ENCODE results near the gene RAP2A. TPM values are rescaled to one million over a fixed set of nuclear protein-coding genes. Genes with fewer than 3 reads are reported as not detected.

The RAP2A gene
- total RNA-seq, 1 experiment from 2014 or later, result 32.1 TPM

DNA sequence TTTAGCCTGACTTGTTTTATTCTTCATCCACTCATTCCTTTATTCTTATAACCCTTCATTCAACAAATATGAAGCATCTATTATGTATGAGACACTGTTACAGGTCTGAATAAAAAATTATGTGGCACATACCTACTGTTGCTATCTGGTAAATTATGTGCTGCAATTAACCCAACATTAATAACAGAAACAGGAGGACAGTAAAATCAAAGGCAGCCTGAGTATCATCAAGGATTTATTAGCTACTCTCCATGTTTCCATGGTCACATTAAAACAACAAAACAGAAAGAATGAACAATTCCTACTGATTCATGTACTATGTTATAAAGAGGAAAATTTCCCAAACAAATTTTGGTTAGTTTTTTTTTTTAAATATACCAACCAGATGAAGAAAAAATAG, 43.9 kb downstream of the RAP2A start:
- Histone ChIP-seq H3K4me1 (ENCODE audit: insufficient read depth, low read length) (peaks cover 2% of the 10 kb centered on the region; the same call in 1 of the 2 replicates), H2AFZ (ENCODE audit: low read length) (no peak overlapping the region), H3K27ac (ENCODE audit: insufficient read length, low read depth, low read length) (no peak overlapping the region), H2BK12ac (ENCODE audit: insufficient read length, low read depth, low read length) (no peak overlapping the region), H3K27me3 (ENCODE audit: insufficient read depth, low read length) (no peaks in the 10 kb centered on the region), H3K9me3 (ENCODE audit: control insufficient read depth, low read depth, low read length) (no peaks in the 10 kb centered on the region), H4K20me1 (ENCODE audit: control insufficient read depth, insufficient read depth, insufficient read length) (no peaks in the 10 kb centered on the region), H2BK15ac (ENCODE audit: low read depth, low read length) (no peak overlapping the region), H3K79me2 (ENCODE audit: insufficient read depth, low read length) (no peaks in the 10 kb centered on the region), H3K23ac (ENCODE audit: insufficient read length, low read depth, low read length) (no peak overlapping the region), H3K14ac (ENCODE audit: insufficient read depth, low read length) (no peak overlapping the region), H3K23me2 (ENCODE audit: insufficient read length, low read depth, low read length, poor library complexity, severe bottlenecking) (no peaks in the 10 kb centered on the region), H3K4me2 (ENCODE audit: insufficient read depth, insufficient read length, low read length) (no peak overlapping the region), H3K79me1 (ENCODE audit: insufficient read depth, low read depth, low read length, poor library complexity, severe bottlenecking) (no peaks in the 10 kb centered on the region), H3T11ph (ENCODE audit: low read length) (no peak overlapping the region), H2AK5ac (ENCODE audit: insufficient read length, low read length) (no peak overlapping the region), H4K8ac (replicated peaks; ENCODE audit: insufficient read length, low read depth, low read length) (no peak overlapping the region), H2BK5ac (ENCODE audit: insufficient read length, low read length) (no peak overlapping the region), H4K91ac (ENCODE audit: insufficient read length, low read depth, low read length) (no peak overlapping the region), H2BK20ac (ENCODE audit: low read depth, low read length, poor library complexity, severe bottlenecking) (no peak overlapping the region), H3K9ac (ENCODE audit: extremely low read depth, insufficient read length, low read length) (no peak overlapping the region), H3K4ac (ENCODE audit: low read depth, low read length) (no peak overlapping the region), H3K56ac (ENCODE audit: insufficient read length, low read depth, low read length) (no peak overlapping the region), H3K18ac (ENCODE audit: insufficient read length, low read depth, low read length) (no peak overlapping the region), H4K5ac (ENCODE audit: insufficient read length, low read depth, low read length) (no peak overlapping the region), H2BK120ac (ENCODE audit: low read depth, low read length, poor library complexity, severe bottlenecking) (no peak overlapping the region)
- H3K4me1 Mint-ChIP-seq, result peaks cover 11 to 18% of the 10 kb centered on the region in 2 experiments
- TF ChIP-seq, protein P1, sequence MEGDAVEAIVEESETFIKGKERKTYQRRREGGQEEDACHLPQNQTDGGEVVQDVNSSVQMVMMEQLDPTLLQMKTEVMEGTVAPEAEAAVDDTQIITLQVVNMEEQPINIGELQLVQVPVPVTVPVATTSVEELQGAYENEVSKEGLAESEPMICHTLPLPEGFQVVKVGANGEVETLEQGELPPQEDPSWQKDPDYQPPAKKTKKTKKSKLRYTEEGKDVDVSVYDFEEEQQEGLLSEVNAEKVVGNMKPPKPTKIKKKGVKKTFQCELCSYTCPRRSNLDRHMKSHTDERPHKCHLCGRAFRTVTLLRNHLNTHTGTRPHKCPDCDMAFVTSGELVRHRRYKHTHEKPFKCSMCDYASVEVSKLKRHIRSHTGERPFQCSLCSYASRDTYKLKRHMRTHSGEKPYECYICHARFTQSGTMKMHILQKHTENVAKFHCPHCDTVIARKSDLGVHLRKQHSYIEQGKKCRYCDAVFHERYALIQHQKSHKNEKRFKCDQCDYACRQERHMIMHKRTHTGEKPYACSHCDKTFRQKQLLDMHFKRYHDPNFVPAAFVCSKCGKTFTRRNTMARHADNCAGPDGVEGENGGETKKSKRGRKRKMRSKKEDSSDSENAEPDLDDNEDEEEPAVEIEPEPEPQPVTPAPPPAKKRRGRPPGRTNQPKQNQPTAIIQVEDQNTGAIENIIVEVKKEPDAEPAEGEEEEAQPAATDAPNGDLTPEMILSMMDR (conservative IDR thresholded peaks at IDR 0.05), result no peak
- H3K27me3 Mint-ChIP-seq (ENCODE audit: low read depth), result no peaks in the 10 kb centered on the region
- H3K27ac Mint-ChIP-seq, result no peak overlapping the region; a peak in 1 of 7 replicates
- no peaks in the 10 kb centered on the region for H3K9me3 Mint-ChIP-seq
- no peaks in the 10 kb centered on the region for H3K36me3 Mint-ChIP-seq (ENCODE audit: insufficient read depth in 1 of 3, low read depth in 3 of 3)
- no peak for DNase-seq
- no peak overlapping the region for H3K4me3 Mint-ChIP-seq
